NCI-H82 treated with DMSO at 0.1 percent for 48 hours (cell line): ENCODE results near the gene GFAP.

Source experiments
- DNase-seq: peaks from one replicate; lab custom pipeline; 2025; ENCODE audit not compliant: unreplicated experiment; lab: John Stamatoyannopoulos, UW

Gene GFAP

DNA sequence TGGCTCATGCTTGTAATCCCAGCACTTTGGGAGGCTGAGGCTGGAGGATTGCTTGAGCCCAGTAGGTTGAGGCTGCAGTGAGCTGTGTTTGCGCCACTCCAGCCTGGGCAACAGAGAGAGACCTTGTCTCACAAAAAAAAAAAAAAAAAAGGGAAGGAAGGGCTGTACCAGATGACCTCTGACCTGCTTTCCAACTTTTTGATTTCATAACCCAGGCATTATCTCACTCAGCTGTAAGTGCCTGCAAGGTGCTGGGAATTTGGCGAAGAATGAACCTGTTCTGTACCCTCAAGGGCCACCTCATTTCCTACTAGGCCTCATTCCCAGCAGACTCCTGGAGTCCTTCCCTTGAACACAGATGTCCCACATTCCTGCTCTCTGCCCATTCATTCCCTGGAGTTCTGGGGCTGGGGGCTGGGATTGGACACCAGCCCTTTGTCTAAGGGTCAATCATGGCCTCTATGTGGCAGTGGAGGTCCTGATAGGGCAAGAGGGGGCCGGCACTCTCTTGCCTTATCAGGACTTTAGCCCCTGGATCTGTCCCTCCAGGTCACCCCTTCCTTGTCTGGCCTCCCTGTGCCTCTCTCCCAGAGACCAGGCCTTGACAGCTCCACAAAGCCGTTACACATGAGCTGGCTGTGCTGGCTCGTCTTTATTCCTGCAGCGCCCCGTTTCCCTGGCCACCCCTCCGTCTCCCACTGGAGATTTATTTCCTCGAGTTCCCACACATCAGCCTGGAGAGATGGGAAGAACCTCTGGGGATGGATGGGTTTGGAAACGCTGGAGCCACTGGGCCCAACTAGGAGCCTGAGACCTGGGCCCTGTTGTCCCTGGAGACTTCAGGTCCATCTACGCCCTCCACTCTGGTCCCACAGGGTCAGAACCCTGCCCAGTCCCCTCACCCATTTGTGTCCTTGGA is 821 bp upstream of the GFAP start:
- no peak for DNase-seq

DNA sequence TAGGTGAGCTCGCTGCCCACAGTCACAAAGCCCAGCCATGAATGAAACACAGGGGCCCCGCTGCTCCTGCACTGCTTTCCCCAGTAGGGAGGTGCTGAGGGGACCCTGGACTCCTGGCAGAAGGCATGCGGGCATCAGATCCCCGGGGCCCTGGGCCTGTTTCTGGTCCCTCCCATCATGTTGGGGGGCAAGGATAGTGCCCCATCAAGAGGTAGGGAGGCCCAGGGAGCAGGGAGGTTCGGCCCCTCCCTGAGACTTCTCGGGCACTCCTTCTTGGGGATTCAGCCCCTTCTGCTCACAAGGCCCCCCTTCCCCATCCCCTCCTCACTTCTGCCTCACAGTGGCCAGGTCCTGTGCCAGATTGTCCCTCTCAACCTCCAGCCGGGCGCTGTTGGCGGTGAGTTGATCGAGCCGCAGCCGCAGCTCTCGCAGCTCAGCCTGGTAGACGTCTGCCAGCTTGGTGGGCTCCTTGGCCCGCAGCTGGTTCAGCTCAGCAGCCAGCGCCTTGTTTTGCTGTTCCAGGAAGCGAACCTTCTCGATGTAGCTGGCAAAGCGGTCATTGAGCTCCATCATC is 515 bp downstream of the GFAP start:
- no peak for DNase-seq

DNA sequence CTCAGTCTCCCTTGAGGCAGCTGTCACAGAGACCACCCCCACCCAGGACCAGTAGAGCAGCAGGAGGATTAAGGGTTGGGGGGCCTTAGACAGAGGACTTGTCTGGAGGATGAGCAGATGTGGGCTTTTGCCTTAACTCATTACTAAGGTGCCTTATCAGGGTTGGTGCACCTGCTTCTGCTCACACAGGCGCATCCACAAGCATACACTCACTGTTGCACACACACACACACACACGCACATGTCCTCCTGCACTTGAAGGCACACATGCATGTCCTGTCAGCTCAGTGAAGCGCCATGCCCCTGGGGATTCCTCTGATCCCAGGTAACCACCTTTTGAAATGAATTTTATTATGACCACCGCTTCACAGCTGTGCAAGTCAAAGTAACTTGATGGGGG is 1.2 kb downstream of the GFAP start:
- no peak for DNase-seq

DNA sequence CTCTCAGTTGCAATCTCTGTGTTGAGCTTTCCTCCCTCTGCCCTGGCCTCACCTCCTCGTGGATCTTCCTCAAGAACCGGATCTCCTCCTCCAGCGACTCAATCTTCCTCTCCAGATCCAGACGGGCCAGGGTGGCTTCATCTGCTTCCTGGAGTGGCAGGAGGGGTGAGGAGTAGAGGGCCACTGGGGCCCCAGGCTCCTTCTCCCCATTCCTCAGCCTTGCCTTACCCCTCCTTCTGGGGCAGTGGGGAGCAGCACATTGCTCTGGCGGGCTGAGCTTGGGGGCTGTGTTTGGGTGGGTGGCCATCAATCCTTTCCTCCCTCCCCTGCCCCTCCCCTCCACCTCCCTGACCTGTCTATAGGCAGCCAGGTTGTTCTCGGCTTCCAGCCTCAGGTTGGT is 1.6 kb downstream of the GFAP start:
- DNase-seq: no peak

DNA sequence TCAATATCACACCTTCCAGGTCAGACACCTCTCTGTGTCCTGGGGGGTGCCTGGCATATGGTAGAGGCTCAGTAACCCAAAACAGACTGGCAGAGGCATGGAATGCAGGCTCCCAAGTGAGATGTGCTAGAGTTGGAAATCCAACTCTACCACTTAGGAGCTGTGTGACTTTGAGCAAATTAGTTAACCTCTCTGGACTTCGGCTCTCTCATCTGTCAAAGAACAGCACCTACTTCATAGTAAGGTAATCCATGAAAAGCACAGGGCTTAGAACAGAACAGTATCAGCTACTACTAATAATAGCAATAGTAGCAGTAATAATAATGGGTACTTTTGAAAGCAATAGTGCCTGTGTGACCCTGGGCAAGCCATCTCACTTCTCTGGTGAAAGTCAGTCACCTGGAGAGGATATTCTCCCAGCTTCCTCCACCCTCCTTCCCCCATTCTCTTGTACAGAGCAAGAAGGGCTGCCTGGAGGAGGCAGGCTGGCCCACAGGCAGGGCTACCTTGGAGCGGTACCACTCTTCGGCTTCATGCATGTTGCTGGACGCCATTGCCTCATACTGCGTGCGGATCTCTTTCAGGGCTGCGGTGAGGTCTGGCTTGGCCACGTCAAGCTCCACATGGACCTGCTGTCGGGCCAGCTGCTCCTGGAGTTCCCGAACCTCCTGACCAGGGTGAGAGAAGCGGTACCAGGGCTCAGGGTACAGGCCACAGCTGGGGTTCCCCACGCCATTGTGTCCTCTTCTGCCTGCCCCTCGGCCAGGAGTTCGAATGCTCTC is 2.3 kb downstream of the GFAP start:
- no peak for DNase-seq

DNA sequence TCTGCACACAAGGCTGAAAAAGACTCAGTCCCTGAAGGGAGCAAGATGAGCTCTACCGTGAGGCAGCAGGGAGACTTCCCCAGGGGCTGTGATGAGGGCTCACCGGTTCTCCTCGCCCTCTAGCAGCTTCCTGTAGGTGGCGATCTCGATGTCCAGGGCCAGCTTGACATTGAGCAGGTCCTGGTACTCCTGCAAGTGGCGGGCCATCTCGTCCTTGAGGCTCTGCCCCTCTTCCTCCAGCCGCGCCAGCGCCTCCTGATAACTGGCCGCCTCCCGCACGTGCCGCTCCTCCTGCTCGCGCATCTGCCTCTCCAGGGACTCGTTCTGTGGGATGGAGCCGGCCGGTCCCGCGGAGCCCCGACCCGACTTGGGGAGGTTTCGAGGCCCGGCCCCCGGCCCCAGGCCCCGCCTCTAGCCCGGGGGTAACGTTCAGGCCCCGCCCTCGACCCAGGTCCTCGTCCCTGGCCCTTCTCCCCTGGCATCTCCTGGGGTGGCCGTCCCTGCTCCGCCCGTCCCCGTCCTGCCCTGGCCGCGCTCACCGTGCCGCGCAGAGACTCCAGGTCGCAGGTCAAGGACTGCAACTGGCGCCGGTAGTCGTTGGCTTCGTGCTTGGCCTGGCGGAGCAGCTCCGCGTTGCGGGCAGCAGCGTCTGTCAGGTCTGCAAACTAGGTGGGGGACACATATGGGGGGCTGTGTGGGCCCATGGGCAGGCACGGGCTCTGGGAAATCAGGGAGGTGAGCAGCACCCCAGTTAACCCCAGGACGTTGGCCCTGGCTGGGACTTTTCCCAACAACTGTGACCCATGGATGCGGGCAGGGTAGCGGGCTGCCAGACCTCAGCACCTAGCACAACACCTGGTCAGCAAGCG is 3.9 kb downstream of the GFAP start:
- no peak for DNase-seq

DNA sequence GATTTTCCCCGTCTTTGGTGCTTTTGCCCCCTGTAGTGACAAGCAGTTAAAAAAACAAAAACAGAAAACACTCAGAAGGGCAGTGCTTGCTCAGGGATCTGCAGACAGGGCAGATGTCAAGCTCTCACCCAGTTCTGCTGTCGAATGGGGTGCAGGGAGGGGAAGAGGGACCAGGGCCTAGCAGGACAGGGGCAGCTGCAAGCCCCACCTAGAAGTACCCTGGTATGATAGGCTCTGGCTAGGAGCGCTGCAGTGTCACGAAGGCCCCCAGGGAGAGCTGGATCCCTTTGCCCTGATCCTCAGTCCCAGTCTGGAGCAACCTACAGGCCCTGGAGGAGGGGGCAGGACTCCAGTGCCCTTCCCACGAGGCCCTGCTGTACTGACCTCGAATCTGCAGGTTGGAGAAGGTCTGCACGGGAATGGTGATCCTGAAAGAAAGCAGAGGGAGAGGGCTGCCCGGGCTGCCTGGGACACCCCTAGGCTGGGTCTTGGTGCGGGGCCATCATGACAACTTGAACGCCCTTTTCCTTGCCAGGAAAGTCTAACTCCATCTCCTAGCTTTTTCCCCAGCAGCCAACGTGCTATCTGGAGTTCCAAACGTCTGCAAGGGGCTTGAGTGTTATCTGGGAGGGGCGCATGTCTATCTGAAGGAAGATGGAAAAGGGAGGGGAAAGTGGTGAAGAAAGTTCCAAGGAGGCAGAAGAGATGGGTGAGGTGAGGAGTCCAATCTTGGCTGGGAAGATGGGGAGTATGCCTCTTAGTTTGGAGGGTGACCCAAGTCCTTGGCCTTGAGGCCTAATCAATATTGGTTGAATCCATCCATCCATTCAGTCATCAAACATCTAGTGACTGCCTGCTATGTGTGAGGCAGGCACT is 4.8 kb downstream of the GFAP start:
- DNase-seq: no peak

DNA sequence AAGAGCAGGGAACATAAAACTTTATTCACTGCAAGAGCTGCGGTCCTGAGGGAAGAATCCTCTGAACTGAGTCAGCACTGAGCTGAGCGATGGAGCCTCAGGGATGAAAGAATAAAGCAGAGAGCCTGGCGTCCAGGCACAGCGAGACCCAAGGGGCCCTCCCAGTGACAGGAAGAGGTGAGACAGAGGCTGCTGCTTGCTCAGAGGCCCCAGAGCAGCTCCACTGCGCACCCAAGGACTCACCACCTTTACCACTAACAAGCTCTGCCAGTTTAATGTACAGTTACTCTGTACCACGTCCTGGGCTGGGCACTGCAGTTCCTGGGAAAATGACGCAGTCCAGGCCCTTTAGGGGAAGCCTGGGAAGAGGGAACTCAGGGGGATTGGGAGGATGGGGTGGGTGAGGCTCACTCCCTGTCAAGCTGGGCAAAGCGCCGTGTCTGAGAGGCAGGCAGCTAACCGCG is 5.6 kb downstream of the GFAP start:
- DNase-seq: no peak

DNA sequence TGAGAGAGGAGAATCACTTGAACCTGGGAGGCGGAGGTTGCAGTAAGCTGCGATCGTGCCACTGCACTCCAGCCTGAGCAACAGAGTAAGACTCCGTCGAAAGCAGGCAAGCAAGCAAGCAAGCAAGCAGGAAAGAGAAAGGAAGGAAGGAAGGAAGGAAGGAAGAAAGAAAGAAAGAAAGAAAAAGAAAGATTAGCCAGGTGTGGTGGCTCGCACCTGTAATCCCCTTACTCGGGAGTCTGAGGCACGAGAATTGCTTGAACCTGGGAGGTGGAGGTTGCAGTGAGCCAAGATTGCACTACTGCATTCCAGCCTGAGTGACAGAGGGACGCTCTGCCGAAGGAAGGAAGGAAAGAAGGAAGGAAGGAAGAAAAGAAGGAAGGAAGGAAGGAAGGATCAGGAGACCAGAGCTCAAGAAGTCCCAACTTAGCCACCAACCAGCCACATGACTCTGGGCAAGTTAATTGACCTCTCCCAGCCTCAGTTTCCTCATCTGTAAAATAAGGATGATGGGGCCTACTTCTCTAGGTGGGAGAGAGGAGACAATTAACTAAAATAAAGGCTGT is 6.5 kb downstream of the GFAP start:
- no peak for DNase-seq

DNA sequence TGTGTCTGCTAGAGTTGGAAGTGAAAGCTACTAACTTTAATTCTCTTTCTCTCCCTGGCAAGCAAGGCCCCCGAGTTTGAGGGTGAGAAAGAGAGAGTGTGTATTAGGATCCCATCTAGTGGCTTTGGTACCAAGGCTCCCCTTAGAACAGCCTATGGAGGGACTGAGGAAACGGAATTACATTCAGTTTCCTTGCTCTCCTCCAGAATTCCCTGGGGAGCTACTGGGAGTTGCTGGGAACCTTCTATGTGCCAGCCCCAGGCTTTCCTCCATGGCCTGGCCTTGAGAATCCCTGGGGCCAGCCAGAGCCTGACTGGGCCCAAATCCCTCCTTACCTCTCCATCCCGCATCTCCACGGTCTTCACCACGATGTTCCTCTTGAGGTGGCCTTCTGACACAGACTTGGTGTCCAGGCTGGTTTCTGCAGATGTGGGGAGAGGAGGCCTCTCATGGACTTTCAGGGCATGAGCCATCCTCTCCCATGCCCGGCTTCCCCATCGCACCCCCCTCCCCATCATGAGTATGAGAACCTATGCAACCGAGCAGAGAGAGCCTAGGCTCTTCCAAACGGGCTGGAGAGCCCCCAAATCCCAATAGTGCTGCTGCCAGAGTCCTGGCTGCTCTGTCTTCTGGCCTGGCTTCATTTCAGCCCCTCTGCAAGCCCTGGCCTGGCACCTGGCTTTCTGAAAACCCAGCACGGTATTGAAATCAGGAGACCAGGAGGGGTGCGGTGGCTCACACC is 7.4 kb downstream of the GFAP start:
- no peak for DNase-seq

DNA sequence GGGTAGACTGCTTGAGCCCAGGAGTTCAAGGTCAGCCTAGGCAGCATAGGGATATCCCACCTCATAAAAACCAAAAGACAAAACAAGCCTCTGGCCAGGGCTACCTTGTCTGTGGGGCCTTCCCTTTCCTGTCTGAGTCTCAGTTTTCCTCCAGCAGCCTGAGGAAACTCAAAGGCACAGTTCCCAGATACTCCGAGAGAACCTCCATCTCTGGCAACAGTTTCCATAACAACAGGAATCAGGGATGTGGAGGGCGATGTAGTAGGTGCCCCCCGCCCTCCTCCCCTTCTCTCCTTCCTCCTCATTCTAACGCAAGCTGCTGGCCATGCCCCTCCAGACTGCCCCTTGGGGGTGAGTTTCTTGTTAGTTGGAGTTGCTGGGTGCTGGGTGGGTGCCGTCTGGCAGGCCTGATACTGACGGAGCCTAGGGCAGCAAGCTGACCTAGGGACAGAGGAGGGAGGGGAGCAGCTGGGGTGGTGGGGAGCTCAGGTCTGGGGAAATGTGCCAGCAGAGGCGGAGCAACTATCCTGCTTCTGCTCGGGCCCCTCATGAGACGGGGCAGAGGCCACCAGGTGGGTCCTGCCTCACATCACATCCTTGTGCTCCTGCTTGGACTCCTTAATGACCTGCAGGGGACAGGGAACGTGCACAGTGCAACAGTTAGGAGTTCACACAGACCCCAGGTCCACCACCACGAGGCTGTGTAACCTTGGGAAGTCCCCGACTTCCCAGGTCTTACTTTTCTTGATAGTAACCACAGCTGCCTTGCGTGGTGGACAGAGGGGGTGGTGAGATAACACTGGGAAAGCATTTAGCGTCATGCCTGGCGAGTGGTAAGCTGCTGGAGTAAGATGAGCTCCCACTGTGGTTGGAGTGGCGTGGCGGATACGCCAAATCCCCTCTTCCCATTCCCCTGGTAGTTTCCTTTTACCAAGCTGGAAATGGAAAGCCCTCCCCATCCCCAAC is 8.3 kb downstream of the GFAP start:
- no peak for DNase-seq

DNA sequence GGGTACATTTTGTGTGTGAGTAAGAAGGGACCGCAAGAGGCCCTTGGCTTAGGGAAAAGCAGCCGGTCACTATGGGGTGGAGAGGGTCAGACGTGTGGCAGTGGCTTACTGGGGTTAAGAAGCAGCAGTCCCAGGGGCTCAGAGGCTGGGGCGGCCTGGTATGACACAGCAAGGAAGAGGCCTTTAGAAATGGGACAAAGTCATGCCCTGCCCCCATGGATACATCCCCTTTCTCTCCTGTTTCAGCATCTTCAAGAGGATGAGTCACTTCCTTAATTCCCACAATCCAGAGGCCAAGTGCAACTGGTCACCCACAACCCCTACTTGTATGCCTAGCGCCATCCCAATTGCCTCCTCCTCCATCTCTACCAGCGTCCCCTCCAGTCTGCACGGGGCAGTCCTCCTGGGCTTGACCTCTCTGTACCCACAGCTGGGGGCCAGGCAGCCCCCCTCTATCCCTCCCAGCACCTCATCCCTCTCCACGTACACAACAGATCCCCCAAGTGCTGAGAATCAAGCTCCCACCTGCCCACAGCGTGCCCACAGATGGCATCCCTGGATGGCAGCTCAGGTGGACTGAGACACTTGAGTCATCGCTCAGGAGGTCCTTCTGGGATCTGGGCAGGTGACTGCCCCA is 9.2 kb downstream of the GFAP start:
- no peak for DNase-seq

DNA sequence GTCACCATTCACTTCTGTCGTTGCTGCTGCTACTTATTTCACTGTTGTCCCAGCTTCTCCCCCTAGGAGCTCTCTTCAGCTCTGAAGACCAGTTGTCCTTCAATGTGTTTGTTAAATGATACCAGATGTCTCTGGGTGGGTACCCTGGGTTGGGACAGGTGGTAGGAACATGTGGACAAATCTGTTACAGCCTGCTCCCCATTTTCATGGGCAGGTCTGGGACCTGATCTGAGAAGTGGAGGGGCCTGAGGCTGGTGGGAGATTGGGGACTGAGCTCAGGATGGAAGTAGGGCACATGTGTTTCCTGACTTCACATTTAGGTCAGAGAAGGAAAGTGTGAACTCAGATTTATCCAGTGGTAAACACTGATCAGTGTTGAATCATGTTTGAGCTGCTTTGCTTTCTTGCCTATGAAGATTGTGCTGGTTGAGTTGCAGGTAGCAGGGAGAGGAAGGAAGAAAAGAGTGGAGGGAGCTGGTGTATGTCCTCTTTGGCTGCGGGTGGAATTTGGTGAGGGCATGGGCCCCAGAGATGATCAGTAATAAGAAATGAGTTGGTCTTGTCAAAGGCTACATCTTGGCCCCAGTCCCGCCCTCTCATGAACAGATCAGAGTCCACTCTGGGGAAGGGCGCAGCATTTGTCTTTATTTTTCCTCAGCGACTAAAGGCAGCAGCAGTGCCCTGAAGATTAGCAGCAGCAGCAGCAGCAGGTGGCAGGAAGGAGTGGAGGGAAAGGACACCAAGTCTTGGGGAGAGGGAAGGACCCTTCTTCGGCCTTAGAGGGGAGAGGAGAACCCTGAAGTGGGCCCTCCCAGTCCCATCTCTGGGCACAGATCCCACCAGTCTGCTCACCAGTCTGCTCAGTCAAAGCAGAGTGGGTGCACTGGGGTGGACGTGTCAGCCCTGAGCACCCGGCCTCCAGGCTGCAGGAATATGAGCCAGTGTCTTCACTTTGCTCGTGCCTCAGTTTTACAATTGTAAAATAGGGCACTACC is 10.0 kb downstream of the GFAP start:
- DNase-seq: no peak

DNA sequence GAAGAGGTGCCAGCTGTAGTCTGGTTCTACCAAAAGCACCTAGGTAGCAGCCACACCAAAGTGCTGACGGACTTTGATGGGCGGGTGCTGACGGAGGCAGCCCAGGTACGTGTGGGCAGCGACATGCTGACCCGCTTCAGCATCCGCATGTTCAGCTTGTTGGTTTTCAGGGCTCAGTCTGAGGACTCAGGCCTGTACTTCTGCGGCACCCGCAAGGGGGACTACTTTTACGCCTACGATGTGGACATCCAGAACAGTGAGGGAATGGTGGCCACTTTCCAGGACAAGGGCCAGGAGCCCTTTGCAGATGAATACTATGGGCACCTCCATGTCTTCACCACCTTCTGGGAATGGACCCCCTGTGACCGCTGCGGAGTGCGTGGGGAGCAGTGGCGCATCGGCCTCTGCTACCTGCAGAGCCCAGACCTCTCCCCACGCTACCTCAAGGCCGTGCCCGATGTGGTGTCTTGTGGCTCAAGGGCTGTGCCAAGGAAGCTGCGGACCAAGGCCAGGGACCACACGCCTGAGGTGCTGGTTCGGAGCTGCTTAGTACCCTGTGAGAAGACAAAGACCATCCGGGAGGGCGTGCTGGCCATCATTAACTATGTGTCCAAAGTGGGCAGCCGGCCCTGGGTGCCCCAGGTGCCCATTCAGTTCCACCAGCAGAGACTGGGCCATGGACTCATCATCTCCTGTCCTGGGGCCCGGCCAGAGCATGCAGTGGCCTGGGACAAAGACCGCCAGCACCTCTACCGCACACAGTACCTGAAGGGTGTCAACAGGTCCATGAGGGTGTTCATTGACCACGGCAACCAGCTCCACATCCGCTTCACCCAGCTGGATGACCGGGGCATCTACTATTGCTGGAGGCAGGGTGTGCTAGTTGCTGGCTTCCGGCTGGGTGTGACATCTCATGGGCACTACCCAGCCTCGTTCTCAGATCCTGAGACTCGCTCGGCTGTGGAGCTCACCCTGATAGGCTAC is 11.0 kb downstream of the GFAP start:
- DNase-seq: no peak
